Liver (tissue), 9 donors: Measurements from ENCODE around the gene GSAP. TPM values are rescaled to one million over a fixed set of nuclear protein-coding genes. Genes with fewer than 3 reads are reported as not detected.

Experiments
- DNase-seq: peaks from one replicate; pipeline ENCODE4 v3.0.0-alpha.2; 2017; ENCODE audit warnings: low spot score
- H3K27ac ChIP-seq, 2 donors: one replicate each; pipeline ENCODE4 v1.7.0; 2013; ENCODE audit warnings: inconsistent platforms in 2 of 2, low read length in 2 of 2, control low read depth in 1 of 2, low read depth in 1 of 2, mild to moderate bottlenecking in 1 of 2
- H3K27me3 ChIP-seq, 4 donors: one replicate each; pipeline versions ENCODE4 v1.6.1 to v1.7.0; 2013; ENCODE audit warnings: low read length in 3 of 4, inconsistent platforms in 1 of 4, mild to moderate bottlenecking in 1 of 4, moderate library complexity in 1 of 4; ENCODE audit not compliant: control insufficient read depth in 4 of 4, insufficient read depth in 4 of 4
- H3K36me3 ChIP-seq, 4 donors: one replicate each; pipeline versions ENCODE4 v1.6.1 to v1.7.0; 2013; ENCODE audit warnings: low read length in 3 of 4, mild to moderate bottlenecking in 3 of 4, low read depth in 1 of 4, moderate library complexity in 1 of 4; ENCODE audit not compliant: control insufficient read depth in 4 of 4, insufficient read depth in 3 of 4
- H3K4me1 ChIP-seq, 4 donors: one replicate each; pipeline versions ENCODE4 v1.6.1 to v1.7.0; 2013; ENCODE audit warnings: low read length in 3 of 4, mild to moderate bottlenecking in 3 of 4, moderate library complexity in 1 of 4; ENCODE audit not compliant: control insufficient read depth in 4 of 4, insufficient read depth in 4 of 4
- H3K4me3 ChIP-seq, 3 donors: one replicate each; pipeline versions ENCODE4 v1.6.1 to v1.7.0; 2013; ENCODE audit warnings: low read length in 3 of 3, control low read depth in 1 of 3, low read depth in 1 of 3, mild to moderate bottlenecking in 1 of 3
- H3K9ac ChIP-seq, 2 donors: one replicate each; pipeline ENCODE4 v1.7.0; 2013; ENCODE audit warnings: low read length in 2 of 2, mild to moderate bottlenecking in 2 of 2, moderate library complexity in 2 of 2, control low read depth in 1 of 2, low read depth in 1 of 2
- H3K9me3 ChIP-seq, 4 donors: one replicate each; pipeline versions ENCODE4 v1.6.1 to v1.7.0; 2013; ENCODE audit warnings: low read length in 3 of 4; ENCODE audit not compliant: control insufficient read depth in 4 of 4
- EGR1 ChIP-seq, 2 donors: IDR thresholded peaks; 2 replicates each; pipeline ENCODE4 v1.6.1; 2016 to 2018; ENCODE audit warnings: antibody characterized with exemption in 2 of 2, low read depth in 2 of 2
- FOXA2 ChIP-seq: IDR thresholded peaks from 2 replicates; pipeline ENCODE4 v1.6.1; 2016; ENCODE audit warnings: antibody characterized with exemption
- GABPA ChIP-seq, 2 donors: IDR thresholded peaks in 1 of 2; conservative IDR thresholded peaks in 1 of 2; 2 replicates each; pipeline ENCODE4 v1.6.1; 2016; ENCODE audit warnings: antibody characterized with exemption in 2 of 2, mild to moderate bottlenecking in 1 of 2, moderate library complexity in 1 of 2
- RXRA ChIP-seq, 2 donors: IDR thresholded peaks; 2 replicates each; pipeline ENCODE4 v1.6.1; 2017 to 2018; ENCODE audit warnings: antibody characterized with exemption in 2 of 2, mild to moderate bottlenecking in 1 of 2
- SP1 ChIP-seq: IDR thresholded peaks from 2 replicates; pipeline ENCODE4 v1.6.1; 2018; ENCODE audit warnings: antibody characterized with exemption, mild to moderate bottlenecking
- YY1 ChIP-seq: IDR thresholded peaks from 2 replicates; pipeline ENCODE4 v1.6.1; 2016; ENCODE audit warnings: antibody characterized with exemption, mild to moderate bottlenecking
- WGBS: extraction: QIAGEN DNeasy Blood & Tissue Kit; methylation state at CpG from one replicate; pipeline ENCODE4 v1.1.7; 2013; 5-methylcytosine and 5-hydroxymethylcytosine counted together
- polyA plus RNA-seq, 2 donors: library from polyadenylated mRNA; stranded (reverse) in 1 of 2; unstranded in 1 of 2; fragments of 200-250 nt in 1 of 2; fragments of >200 nt in 1 of 2; fragmentation: Nextera tagmentation in 1 of 2; extraction: Ambion mirVana in 1 of 2; gene quantifications; one replicate each; pipeline versions ENCODE4 v1.2.1 to v1.2.3, GENCODE V29; 2013 to 2015
- total RNA-seq, 2 donors: library from RNA; depleted of rRNA; stranded (reverse); fragments of >200 nt; gene quantifications; one replicate each; pipeline ENCODE4 v1.2.3, GENCODE V29; 2014
- TF ChIP-seq, protein P1 (sequence below): fragments of 150-350 bp; IDR thresholded peaks from 2 replicates; pipeline ENCODE4 v1.5.1; 2017; ENCODE audit warnings: improper control_type of control experiment, low read depth, low read length; ENCODE audit not compliant: missing input control
- TF ChIP-seq, protein P2 (sequence below): IDR thresholded peaks from 2 replicates; pipeline ENCODE4 v1.6.1; 2016; ENCODE audit warnings: antibody characterized with exemption
- TF ChIP-seq, protein P3 (sequence below): IDR thresholded peaks from 2 replicates; pipeline ENCODE4 v1.6.1; 2016; ENCODE audit warnings: antibody characterized with exemption
- donor health status: healthy.
- donor health status: healthy.
- donor health status: healthy.
- donor health status: healthy.
- donor health status: healthy.

GSAP gene, protein sequence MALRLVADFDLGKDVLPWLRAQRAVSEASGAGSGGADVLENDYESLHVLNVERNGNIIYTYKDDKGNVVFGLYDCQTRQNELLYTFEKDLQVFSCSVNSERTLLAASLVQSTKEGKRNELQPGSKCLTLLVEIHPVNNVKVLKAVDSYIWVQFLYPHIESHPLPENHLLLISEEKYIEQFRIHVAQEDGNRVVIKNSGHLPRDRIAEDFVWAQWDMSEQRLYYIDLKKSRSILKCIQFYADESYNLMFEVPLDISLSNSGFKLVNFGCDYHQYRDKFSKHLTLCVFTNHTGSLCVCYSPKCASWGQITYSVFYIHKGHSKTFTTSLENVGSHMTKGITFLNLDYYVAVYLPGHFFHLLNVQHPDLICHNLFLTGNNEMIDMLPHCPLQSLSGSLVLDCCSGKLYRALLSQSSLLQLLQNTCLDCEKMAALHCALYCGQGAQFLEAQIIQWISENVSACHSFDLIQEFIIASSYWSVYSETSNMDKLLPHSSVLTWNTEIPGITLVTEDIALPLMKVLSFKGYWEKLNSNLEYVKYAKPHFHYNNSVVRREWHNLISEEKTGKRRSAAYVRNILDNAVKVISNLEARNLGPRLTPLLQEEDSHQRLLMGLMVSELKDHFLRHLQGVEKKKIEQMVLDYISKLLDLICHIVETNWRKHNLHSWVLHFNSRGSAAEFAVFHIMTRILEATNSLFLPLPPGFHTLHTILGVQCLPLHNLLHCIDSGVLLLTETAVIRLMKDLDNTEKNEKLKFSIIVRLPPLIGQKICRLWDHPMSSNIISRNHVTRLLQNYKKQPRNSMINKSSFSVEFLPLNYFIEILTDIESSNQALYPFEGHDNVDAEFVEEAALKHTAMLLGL
- total RNA-seq (10 to 100 TPM; 11.2 to 24.2 TPM), polyA plus RNA-seq (10 to 100 TPM in 1 of 2 donors, 1 to 10 TPM in 1; 4.1 to 30.9 TPM)

DNA sequence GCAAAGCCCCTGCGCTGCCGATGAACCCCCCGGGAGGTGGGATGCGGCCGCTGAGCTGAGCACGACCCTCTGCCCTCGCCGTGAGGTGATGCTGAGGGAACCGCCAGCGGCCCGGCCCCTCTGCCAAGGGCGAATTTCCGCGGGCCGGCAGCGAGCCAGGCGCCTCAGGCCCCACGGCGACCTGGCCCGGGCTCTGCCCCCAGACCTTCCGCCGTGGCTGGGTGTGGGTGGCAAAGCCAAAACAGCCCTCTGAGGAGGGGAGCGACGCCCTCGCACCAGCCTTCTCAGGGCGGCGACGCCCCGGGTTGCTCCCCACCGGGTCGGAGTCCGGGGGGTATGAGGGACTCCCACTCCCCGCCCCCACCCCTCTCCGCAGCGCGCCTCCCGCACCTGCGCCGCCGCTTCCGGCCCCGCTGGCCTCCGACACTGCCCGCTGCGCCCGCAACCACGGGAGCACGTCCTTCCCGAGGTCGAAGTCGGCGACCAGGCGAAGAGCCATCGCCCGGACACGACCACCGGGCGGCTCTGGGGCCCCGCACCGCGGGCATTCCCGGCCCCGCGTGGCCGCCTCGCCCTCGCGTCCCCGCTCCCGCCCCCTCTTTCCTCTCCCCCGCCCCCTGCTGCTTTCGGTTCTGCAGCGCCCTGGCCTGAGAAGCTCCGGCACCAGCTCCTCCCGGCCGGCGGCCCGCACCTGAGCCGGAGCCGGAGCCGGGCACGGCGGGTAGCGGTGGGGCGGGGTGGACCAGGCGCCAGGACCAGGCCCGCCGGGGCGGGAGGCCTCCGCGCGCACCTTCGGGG lies at the start of gene GSAP:
GSAP (minus strand) TSS at position 527 of the 798 bp plus-strand sequence; CDS start at position 499, 28 bp downstream.
- Histone ChIP-seq H3K4me3 (peak within 1 kb of the TSS; percentile 91 to 93 (median 91)), H3K9ac (peak within 1 kb of the TSS; percentile 86 to 94), H3K9me3 (no peaks in the 10 kb centered on the region), H3K36me3 (no peaks in the 10 kb centered on the region), H3K27ac (peak within 1 kb of the TSS; percentile 89 to 95), H3K27me3 (no peaks in the 10 kb centered on the region), H3K4me1 (peaks cover 0 to 32% (median 10%) of the 10 kb centered on the region in 4 donors)
- WGBS = under 1% methylated on average over 93 of the region's 93 CpGs
- TF ChIP-seq SP1 (no peak), YY1 (no peak), GABPA (IDR thresholded peaks at IDR 0.05 in 1 of 2, conservative IDR thresholded peaks at IDR 0.05 in 1 of 2) (no peak), RXRA (IDR thresholded peaks at IDR 0.05) (no peak)
- TF ChIP-seq, protein P1, sequence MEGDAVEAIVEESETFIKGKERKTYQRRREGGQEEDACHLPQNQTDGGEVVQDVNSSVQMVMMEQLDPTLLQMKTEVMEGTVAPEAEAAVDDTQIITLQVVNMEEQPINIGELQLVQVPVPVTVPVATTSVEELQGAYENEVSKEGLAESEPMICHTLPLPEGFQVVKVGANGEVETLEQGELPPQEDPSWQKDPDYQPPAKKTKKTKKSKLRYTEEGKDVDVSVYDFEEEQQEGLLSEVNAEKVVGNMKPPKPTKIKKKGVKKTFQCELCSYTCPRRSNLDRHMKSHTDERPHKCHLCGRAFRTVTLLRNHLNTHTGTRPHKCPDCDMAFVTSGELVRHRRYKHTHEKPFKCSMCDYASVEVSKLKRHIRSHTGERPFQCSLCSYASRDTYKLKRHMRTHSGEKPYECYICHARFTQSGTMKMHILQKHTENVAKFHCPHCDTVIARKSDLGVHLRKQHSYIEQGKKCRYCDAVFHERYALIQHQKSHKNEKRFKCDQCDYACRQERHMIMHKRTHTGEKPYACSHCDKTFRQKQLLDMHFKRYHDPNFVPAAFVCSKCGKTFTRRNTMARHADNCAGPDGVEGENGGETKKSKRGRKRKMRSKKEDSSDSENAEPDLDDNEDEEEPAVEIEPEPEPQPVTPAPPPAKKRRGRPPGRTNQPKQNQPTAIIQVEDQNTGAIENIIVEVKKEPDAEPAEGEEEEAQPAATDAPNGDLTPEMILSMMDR = peak; percentile 4
- TF ChIP-seq, protein P2, sequence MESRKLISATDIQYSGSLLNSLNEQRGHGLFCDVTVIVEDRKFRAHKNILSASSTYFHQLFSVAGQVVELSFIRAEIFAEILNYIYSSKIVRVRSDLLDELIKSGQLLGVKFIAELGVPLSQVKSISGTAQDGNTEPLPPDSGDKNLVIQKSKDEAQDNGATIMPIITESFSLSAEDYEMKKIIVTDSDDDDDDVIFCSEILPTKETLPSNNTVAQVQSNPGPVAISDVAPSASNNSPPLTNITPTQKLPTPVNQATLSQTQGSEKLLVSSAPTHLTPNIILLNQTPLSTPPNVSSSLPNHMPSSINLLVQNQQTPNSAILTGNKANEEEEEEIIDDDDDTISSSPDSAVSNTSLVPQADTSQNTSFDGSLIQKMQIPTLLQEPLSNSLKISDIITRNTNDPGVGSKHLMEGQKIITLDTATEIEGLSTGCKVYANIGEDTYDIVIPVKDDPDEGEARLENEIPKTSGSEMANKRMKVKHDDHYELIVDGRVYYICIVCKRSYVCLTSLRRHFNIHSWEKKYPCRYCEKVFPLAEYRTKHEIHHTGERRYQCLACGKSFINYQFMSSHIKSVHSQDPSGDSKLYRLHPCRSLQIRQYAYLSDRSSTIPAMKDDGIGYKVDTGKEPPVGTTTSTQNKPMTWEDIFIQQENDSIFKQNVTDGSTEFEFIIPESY = no peak
- TF ChIP-seq, protein P3, sequence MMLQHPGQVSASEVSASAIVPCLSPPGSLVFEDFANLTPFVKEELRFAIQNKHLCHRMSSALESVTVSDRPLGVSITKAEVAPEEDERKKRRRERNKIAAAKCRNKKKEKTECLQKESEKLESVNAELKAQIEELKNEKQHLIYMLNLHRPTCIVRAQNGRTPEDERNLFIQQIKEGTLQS = no peak
- DNase-seq = peak; percentile 61

DNA sequence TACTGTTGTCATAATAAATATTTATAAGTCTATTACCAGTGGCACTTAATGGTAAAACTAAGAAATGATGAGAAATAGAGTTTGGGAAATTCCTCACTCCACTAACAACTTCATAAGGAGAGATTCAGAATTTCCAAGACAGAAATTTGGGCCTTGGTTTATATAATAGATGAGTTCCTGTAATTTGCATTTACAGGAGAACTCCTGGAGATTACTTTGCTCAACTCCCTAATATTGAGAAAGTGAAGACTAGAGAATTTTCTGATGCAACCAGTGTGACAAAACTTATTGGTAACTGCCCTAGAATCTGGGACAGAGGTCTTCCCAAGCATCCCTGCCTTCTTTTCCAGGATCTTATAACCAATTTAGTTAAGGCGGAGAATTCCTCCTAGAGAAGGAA lies 49.1 kb upstream of the GSAP start:
- no peak overlapping the region for H3K4me3 ChIP-seq
- no peaks in the 10 kb centered on the region for H3K9me3 ChIP-seq
- no peaks in the 10 kb centered on the region for H3K4me1 ChIP-seq
- H3K9ac ChIP-seq = no peak overlapping the region
- no peaks in the 10 kb centered on the region for H3K27me3 ChIP-seq
- no peak overlapping the region for H3K27ac ChIP-seq
- WGBS = 99% methylated on average over 1 of the region's 1 CpG
- H3K36me3 ChIP-seq = no peaks in the 10 kb centered on the region
- no peak for DNase-seq
- TF ChIP-seq FOXA2 (no peak), EGR1 (IDR thresholded peaks at IDR 0.05; ENCODE audit: low read depth in 2 of 2) (no peak)
- TF ChIP-seq, protein P1 = no peak
